SK-MEL-5 (cell line): ENCODE data around the gene CAV1. TPM values are rescaled to one million over a fixed set of nuclear protein-coding genes. Genes with fewer than 3 reads are reported as not detected.

Experiments used
- DNase-seq: peaks from one replicate; pipeline ENCODE4 v3.0.0-alpha.2; 2016; ENCODE audit warnings: low read depth, low spot score
- in situ Hi-C: cut with HindIII; loops from 2 replicates; pipeline ENCODE4 v1.10.0; 2016; ENCODE audit warnings: low sequenced_read_pairs, high pct_unique_total_duplicates, low pct_unique_long_range_greater_than_20kb
- total RNA-seq: library from RNA; depleted of rRNA; stranded (reverse); fragments of >200 nt; shearing (Covaris generic); gene quantifications from 2 replicates; pipeline ENCODE4 v1.2.3, GENCODE V29; 2014

CAV1 gene
- total RNA-seq, 1 experiment from 2014 or later: 18.2 TPM

DNA sequence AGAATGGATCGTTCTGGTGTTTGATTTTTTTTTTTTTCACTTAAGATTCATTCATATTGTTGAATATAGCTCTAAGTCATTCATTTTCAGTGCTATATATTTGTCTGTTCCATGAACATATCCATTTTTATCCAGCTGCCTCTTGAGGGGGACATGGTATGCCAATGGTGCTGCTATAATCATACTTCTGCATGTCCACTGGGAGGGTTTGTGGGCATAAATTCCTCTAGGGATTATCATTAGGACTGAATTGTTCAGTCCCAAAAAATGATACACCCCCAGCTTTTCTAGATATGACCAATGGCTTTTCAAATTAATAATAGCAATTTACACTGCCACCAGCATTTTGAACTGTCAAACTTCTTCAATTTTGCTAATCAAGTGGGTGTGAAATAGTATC is 41.1 kb downstream of the CAV1 start:
- DNase-seq: no peak
- in situ Hi-C loops: no loop called here

DNA sequence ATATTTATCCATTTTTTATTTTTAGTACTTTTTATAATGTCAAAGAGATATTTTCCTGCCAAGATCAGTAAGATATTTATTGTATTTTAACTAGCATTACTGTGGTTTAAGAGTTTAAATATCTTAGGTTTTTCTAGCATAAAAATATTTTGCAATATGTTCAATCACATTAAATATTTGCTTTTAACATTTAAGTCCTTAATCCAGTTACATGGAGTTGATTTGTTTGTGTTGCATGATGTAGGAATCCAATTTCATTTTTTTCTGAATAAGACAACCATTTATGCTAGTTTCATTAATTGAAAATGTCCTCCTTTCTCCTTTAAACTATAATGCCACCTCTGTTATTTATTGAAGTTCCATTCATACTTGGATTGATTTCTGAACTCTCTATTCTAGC is 41.8 kb downstream of the CAV1 start:
- in situ Hi-C loops: no loop called here
- DNase-seq: no peak

DNA sequence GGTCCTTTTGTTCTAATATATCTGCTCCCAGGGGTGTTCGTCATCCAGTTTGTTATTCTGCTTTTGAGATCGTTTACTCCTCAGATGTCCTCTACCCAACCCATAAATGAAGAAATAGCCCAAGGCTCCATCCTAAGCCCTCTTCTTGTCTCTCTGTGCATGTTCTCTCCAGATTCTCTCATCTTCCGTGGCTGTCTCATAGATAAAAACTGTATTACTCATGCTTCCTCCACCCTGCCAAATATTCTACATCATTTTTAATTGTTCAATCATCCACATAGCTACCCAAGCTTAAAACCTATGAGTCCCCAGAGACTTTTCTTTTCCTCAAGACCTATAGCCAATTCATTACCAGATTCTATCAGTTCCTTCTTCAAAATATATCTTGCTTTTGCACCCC is 44.9 kb downstream of the CAV1 start:
- DNase-seq: no peak
- in situ Hi-C loops: no loop called here

DNA sequence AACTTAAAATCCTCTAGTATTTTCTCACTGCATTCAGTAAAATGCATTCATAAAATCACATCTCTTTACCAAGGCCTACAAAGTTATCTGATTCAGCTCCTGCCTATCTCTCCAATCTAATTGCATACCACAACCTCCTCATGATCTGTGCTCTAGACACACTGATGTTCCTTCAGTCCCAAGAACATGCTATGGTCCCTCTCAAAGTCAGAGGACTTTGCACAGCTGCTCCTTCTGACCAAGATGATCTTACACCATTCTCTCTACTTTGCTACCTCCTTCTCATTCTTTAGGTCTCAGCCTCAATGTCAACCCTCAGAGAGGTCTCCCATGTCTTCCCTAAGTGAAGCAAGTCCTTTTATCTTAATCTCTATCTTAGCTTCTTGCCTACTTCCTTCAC is 45.5 kb downstream of the CAV1 start:
- no peak for DNase-seq
- in situ Hi-C loops: no loop called here

DNA sequence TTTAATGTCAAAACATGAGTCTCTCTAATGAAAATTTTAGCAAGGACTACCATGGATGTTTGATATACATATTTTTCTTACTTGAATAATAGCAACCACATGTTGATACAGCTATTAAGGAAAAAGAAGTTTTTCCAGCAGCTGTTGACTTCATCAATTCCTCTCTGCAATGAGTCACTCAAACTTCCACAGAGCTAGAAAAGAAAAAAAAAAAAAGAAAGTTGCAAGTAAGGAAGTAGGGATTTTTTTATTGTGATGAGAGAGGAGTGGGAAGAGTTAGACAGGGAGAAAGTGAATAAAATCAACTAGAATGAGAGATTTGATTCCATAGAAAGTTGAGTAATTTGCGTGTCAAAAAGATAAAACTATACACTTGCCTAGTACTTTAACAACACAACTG is 46.2 kb downstream of the CAV1 start:
- DNase-seq: no peak
- in situ Hi-C loops: no loop called here

DNA sequence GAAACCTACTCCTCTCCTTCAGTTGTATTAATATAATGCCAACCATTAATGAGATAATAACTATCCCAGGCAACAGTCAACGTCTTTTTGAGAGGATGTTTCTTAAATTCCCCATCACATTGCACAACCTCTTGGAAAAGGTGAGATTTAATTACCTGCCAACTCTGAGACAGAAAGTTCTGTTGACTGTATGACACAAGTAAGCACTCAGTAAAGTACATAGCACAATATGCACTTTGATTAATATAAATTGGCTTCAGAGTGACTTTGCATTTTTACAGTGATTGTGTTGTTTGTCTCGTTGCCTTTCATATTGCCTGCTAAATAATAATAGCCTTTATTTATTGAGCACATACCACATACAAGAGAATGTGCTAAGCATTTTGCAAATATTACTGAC is 46.7 kb downstream of the CAV1 start:
- peak; percentile 51 for DNase-seq
- in situ Hi-C loops: no loop called here

DNA sequence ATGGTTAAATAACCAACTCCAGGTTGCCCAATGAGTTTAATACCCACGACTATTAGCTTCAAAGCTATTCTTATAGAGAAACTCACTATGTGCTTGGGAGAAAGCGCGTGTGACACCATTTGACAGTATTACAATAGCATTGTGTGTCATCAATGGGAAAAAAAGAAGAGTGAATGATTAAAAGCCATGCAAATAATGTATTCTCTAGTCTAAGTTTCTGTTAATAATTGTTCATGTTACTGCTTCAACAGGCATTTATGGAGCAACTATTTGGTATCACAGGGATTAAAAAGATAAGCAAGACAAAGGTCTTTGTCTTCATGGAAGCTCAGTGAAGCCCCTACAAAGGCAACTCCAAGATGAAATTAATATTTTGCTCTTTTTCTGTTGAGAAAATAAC is 47.2 kb downstream of the CAV1 start:
- DNase-seq: no peak
- in situ Hi-C loops: no loop called here

DNA sequence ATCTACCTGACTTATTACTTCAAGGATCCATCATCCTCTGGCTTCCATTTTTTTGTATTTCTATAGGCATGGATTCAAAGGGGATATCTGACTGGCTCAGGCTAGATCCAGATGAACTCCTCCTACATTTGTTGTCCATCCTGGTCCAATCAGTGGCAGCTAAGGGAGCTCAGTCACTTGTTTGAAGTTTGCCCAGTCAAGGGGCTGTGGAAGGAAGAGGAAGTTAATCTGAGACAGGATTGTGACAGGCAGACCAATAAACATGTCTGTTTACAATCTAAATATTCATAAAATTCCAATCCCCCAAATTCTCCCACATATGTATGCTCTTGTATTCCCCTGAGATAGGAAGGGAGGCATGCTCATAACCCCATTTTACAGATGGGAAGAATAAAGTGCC is 48.7 kb downstream of the CAV1 start:
- DNase-seq: no peak
- in situ Hi-C loops: no loop called here

DNA sequence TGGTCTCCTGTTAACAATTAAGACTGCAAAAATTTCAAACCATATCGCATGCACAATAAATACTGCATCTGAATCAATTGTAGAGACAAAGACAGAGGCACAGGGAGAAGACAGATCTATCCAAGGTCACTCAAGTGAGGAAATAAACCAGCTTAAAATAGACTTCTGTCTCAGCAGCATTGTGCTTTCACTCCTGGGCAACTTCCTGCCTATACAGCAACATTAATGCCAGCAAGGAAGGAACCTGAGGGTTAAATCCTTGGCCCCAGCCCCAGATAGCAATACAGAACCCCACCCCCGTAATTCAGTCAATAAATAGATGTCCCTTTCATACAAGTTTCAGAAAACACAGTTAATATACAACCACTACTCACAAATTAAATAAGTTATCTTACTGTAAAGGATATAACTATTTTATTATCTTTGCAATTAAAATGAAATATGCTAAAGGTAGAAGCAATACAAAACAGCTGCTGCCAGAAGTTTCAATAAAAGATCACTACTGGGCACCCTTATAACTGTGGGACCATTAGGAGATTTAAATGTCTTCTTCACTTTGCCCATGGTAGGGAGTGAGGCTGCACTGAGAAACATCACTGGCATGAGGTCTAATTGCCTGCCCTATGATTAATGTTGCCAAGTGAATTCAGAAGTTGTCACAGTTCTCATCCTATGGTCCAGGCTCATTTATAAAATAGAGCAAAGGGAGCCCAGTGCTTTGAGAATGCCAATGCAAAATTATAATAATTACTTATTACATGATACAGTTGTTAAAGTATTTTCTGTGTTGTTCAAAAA is 49.4 kb downstream of the CAV1 start:
- no peak for DNase-seq
- in situ Hi-C loops: no loop called here

DNA sequence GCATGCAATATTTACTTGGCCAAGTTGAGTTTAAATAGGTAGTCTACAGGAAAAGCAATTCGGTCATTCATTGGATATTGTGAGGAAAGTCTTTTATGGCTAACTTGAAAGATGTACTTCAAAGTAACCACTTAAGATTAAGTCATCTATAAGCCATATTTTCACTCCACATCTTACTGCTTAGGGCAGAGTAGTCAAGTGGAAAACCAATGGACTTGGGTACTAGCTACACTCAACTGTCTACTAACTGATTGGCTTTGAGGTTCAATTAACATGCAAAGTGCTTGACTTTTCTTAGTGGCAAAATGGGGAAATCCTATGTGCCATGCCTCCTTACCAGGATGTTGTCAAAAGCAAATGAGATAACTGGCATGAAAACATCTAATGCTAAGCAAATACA is 51.0 kb downstream of the CAV1 start:
- DNase-seq: no peak
- in situ Hi-C loops: no loop called here

DNA sequence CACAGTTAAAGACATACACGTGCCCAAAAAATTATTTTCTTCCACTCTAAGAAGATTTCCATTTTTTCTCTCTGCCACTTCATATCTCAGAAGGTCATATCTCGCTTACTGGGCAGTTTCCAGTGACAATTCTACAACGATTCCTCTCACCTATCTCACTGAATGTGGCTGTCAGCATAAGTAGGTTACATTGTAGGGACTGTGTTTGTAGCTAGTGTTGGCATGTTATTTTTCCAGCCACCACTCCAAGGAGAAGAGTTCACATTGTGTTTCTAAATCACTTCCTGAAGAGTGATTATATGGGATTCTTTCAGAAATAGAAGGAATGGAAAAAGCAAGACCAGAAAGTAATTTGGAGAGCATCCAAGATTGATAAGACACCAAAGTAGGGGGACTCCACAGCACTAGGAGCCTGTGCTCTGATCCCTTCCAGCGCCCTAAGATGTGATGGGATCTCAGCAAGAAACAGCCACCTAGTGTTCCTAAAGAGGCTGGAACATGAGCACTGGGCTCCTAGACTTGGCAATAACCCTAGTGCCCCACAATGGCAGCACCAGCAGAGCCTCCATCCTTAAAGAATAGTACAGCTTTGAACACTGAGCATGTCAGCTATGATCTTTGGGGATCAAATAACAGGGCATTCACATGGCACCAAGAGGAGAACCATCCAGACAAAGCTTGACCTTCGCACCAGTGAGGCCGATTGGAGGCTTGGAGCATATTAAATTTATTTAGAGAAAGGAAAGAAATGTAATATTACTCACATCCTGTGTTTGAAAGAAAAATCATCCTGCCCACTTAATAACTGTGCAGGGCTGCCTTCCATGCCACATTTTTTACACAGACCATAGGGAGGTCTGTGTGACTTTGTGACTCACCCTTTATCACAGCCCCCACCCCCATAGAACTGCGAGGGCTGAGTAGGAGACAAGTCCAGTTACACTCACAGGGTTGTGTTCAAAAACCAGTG is 51.8 kb downstream of the CAV1 start:
- DNase-seq: no peak
- in situ Hi-C loops: no loop called here

DNA sequence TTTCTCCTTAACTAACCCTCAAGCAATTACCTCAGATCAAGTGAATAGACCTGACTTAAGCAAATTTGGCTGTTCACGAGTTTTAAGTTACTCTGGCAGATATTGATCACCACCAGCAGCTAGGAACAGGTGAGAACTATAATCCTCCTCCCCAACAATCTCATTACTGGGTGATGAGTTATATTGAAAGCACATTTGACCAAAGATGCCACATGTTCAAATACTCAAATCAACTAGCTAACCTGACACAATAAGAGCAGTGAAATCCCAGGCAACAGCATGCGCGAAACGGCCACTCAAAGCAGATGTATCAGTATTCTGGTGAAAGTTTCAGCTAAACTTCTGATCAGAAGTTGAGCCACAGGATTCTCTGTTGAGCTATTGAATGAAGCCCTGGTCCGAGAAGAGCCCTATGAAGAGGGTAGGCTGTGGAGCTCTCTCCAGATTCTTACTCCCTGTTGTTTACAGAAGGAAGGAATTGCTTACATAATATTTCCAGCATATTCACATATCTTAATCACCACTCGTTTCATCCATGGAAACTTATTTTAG is 52.6 kb downstream of the CAV1 start:
- in situ Hi-C loops: no loop called here
- DNase-seq: no peak

DNA sequence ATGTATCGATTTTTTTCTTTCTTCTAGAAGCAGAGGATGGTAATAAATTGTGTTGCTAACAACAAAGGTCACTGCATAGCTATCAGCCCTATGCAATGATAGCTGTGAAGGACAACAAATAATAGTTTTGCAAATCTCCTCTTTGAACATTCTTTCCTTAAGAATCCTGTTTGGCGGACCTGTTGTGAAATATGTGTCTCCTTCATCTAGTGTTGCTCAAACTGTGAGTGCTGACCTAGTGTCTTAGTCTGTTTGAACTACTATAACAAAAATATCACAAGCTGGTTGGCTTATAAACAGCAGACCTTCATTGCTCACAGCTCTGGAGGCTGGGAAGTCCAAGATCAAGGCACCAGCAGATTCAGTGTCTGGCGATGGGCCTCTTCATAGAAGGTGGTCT is 53.7 kb downstream of the CAV1 start:
- no peak for DNase-seq
- in situ Hi-C loops: no loop called here

DNA sequence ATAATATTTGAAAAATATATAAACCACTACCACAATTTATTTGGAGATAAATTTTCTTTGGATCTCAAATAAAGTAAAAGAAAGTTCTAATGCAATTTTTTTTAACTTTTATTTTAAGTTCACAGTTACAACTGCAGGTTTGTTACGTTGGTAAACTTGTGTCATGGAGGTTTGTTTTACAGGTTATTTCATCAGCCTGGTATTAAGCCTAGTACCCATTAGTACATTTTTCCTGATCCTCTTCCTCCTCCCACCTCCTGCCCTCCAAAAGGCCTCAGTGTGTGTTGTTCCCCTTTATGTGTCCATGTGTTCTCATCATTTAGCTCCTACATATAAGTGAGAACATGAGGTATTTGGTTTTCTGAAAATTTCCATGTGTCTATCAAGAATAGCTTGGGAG is 54.5 kb downstream of the CAV1 start:
- in situ Hi-C loops: no loop called here
- DNase-seq: no peak

DNA sequence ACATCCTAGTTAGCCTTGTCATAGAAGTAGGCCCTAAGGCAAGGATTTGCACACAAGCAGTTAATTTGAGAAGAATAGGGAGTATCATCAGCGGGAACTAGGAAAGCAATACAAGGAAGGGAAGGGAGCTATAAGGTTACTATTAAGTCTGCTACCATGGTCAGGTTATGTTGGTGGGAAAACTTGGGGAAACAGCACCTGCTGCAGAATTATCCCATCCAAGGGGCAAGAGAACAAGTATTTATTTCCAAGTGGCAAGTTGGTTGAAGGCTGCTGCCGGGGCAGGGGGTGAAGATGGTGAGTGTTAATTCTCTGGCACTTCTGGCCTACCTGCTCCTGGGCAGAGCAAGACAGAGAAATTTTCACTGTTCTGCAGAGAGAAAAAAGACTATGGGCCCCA is 55.0 kb downstream of the CAV1 start:
- in situ Hi-C loops: no loop called here
- no peak for DNase-seq

DNA sequence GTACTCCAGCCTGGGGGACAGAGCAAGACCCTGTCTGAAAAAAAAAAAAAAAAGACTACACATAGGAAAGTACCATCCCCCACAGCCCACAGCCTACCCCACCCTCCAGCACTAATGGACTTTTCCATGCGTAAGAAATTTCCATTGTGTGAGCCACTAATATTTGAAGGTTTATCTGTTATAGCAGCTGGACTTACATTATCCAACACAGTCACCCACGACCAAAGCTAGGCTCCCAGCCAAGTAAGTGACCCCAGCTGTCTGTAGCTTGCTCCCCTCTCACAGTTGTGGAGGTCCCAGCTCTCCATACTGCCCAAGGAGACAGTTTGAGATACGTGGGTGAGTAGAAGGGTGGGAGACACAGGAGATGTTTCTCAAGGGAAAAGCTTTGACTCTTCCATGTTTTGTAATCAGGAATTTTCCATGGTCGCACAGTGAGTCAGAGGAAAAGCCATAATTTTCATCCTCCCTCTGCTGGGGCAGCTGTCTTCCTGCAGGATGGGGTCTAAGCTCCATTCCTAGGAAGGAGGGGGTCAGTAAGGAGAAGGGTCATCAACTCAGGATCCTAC is 57.4 kb downstream of the CAV1 start:
- in situ Hi-C loops: no loop called here
- no peak for DNase-seq

DNA sequence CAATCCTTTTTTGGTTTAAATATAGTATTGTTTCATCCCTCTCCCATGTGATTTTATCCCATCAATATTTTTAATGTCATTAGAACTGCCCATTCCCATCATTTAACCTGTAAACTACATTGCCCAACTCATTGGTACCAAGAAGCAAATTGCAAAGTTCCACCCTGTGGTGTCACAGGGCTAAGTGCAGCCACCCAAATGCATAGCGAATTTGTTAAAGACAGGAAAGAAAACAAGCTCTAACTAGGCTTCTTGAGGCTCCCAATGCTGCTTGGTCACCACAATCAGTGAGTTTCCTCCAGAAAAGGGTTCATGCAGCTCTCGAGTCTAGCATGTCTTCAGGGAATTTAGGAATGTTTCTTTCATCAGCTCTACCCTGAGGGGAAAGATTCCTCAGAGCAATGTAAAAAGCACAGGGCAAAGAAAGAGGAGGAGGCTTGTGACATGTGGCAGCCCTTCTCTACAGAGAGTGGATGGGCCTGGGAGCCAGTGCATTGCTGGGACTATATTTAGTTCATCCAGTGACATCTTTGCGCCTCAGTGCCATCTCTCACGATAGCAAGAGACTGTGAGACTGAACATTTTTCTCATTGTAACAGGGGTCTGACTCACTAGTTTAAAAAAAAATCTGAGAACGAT is 58.1 kb downstream of the CAV1 start:
- in situ Hi-C loops: no loop called here

DNA sequence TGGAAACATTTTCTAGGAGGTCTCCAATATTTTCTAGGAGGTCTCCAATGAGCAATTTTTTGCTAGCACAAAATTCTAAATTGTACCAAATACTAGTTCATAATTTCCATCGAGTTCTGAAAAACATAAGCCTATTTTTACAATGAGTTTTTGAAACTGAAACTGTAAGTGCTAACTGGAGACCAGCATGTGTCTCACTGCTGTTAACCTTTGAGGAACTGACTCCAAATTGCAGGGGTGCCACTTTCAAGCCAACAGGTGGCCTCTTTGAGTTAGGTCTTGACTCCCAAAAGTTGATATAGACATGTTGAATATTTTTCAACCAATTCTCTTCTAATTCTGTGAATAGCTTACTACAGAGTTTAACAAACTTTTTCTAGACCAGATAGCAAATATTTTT is 58.8 kb downstream of the CAV1 start:
- DNase-seq: no peak
- in situ Hi-C loops: no loop called here

More for the DNA sequence above, 58.1 kb downstream of the CAV1 start:
- peak; percentile 88 for DNase-seq
